NCI-H128 (cell line): ENCODE results near the gene UBE4A.

Source experiments
- DNase-seq: peaks from one replicate; lab custom pipeline; 2025; ENCODE audit not compliant: unreplicated experiment; lab: John Stamatoyannopoulos, UW

UBE4A gene

DNA sequence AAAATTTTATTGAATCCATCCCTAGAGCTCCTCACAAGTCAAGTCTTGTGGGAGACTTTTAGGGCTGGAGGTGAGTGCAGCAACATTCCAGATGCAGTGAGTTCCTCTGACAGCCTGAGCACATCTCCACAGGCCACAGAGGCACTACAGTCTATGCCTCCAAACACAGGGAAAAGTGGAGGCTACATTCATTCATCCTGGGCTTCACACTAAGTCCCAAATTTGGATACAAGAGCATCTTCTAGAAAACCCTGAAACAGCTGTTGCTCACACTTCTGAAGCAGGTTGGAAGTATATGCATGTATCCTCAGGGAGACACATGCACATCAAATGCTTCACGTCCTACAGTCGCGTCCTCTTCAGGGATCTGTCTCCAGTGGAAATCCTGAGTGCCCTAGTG, 18.1 kb upstream of the UBE4A start:
- no peak for DNase-seq

DNA sequence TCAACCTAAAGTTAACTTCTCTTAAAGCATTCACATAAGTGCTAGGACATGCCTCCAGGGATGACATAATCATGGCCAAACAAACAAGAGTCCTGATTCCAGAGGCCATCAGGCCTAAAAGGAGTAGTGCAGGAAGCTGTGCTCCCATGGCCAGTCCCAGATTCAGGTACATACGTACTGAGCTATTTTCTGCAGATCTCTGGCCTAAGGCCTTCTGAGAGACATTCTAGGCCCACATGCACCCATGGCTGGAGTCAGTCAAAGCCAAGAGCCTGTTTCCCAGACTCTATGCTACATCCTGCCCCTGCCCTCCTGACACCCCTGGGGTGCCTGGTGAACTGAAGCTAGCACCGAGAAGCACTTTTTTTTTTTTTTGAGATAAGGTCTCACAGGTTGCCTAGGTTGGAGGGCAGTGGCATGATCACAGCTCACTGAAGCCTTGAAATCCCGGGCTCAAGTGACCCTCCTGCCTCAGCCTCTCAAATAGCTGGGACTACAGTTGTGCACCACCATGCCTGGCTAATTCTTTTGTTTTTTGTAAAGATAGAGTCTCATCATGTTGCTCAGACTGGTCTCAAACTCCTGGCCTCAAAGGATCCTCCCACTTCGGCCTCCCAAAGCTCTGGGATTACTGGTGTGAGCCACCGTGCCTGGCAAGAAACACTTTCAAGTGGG, 17.4 kb upstream of the UBE4A start:
- no peak for DNase-seq

DNA sequence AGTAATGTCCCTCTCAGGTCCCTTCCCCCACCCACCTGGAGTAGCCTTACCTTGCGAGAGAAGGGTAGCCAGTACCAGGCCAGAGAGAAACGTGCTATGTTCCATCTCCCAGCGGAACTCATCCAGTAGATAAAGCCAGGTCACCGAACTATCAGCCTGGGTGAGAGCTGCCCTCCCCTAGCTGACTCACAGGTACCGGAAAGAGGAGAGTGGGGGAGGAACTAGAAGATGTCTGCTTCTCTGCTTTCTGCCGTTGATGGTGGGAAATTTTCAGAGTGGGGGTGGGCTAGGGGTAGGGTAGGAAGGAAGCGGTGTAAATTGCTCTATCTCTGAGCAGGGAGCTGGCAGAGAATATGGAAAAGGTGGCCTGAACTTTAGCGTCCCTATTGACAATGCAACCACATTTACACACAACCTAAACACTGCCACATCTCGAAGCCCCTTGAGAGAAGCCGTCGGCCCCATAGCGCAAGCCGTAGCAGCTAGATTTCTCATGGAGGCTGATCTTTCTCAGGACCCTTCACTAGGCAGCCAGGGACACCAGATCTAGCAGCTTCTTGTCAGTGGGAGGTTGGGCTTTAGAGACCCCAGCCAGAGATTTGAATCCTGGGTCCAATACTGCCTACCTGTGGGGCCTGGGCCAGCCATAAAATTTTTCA, 16.8 kb upstream of the UBE4A start, which contains the start of gene CD3D:
Gene CD3D, minus strand, starts transcription at position 203 of the 659 bp plus-strand sequence. Its CDS starts 98 bp downstream, at position 105.
- DNase-seq: no peak

DNA sequence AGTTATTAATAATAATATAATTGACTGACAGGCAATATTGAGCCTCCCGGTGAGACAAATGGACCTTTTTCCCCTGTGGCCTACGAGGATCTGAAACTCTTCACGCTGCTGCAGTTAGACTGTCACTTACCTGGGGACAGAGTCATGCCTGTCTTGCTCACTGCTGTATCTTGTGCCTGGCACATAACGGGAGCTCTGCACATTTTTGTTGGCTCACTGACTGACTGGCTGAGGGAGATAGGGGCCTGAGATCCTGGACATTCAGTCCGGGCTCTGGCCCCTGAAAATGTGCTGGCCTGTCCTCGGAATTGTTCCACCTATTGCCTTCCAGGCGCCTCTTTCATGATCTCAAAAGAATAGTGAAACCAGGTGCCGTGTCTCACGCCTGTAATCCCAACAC, 16.2 kb upstream of the UBE4A start:
- no peak for DNase-seq

DNA sequence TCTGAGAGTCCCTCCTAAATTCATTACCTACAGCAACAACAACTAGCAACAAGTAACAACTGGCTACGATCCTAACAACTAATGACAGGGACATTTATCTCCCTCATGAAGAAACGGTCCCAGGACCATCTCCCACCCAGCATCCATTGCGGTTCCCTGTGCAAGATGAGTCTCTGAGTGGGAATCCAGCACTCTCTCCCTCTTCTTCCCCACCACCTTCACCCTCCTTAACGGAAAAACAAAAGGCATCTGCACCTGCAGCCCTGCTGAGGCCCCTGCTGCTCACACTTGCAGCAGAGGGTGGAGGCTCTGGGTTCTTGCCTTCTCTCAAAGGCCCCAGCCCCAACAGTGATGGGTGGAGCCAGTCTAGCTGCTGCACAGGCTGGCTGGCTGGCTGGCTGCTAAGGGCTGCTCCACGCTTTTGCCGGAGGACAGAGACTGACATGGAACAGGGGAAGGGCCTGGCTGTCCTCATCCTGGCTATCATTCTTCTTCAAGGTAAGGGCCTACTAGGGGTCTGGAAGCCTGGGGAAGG, 15.4 kb upstream of the UBE4A start, which contains the start of gene CD3G:
Gene CD3G, plus strand, starts transcription at position 364 of the 535 bp plus-strand sequence. Its CDS starts 80 bp downstream, at position 444.
- no peak for DNase-seq

- no peak for DNase-seq
Measured at GRCh38 chr11:118349475-118349874, 9.9 kb upstream of the UBE4A start.

GRCh38 chr11:118353084-118353710, 6.2 kb upstream of the UBE4A start:
- no peak for DNase-seq

DNA sequence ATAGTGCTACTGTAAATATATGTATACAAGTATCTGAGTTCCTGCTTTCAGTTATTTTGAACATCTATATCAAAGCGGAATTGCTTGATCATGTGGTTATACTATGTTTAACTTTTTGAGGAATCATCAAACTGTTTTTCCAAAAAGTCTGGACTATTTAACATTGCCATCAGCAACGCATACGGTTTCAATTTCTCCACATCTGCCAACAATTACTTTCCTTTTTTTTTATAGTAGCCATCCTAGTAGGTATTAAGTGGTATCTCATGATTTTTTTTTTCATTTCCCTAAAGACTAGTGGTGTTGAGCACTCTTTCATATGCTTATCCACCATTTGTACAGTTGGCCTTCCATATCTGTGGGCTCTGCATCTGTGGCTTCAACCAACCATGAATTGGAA, 1.3 kb upstream of the UBE4A start:
- DNase-seq: no peak

GRCh38 chr11:118364956-118365615, 5.7 kb downstream of the UBE4A start:
- no peak for DNase-seq

GRCh38 chr11:118366287-118366686, 6.9 kb downstream of the UBE4A start:
- DNase-seq: no peak

- DNase-seq: no peak
Measured at GRCh38 chr11:118370774-118371173, 11.4 kb downstream of the UBE4A start.

- no peak for DNase-seq
Measured at GRCh38 chr11:118373263-118373662, 13.9 kb downstream of the UBE4A start.

GRCh38 chr11:118373871-118374270, 14.5 kb downstream of the UBE4A start:
- DNase-seq: no peak

DNA sequence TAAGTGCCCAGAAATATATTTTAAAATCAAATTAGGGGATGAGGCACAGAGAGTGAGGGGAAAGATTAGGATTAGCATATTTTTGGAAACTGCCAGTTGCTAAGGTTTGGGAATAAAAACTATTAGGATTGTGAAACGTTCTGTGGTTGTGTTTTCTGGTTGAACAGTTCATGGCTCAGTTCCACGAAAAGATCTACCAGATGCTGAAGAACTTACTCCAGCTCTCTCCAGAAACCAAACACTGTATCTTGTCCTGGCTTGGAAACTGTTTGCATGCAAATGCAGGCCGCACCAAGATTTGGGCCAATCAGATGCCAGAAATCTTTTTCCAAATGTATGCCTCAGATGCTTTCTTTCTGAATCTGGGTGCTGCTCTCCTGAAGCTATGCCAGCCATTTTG, 15.3 kb downstream of the UBE4A start:
- DNase-seq: no peak

DNA sequence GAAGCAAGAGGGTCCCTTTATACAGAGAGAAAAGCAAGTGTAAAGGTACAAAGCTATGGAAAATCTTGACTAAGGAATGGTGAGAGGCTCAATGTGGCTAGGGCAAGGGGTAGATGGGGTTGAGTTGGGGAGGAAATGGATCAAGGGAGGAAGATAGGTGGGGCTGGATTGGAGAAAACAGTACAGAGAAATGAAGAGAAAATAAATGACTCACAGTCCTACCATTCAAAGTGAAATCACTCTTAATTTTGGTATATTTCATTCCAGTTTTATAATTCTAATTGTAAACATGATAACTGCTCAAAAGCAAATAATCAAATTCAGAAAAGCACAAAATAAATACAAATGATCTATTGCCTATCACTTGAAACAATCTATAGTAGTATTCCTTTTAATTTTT, 16.6 kb downstream of the UBE4A start:
- no peak for DNase-seq

GRCh38 chr11:118379497-118379896, 20.1 kb downstream of the UBE4A start:
- no peak for DNase-seq

GRCh38 chr11:118380571-118380970, 21.2 kb downstream of the UBE4A start:
- DNase-seq: no peak

- no peak for DNase-seq
Measured at GRCh38 chr11:118382954-118383353, 23.6 kb downstream of the UBE4A start.

DNA sequence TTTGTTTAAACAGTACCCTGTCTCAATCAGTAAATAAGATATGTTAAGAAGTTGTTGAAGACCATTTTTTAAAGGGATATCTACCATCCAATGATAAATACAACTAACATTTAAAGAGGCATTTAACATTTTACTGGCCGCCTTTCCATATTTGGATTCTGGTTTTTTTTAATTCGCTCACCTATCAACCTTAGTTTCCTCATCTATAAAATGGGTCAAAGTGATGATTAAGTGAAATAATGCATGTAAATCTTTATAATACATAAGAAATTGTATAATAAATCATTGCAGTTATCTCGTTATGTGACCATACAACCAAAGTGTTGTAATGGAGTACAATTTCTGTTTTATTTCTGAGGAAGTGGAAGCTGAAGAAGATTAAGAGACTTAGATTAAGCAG, 24.3 kb downstream of the UBE4A start:
- no peak for DNase-seq

- no peak for DNase-seq
Measured at GRCh38 chr11:118396097-118396501, 36.7 kb downstream of the UBE4A start.

DNA sequence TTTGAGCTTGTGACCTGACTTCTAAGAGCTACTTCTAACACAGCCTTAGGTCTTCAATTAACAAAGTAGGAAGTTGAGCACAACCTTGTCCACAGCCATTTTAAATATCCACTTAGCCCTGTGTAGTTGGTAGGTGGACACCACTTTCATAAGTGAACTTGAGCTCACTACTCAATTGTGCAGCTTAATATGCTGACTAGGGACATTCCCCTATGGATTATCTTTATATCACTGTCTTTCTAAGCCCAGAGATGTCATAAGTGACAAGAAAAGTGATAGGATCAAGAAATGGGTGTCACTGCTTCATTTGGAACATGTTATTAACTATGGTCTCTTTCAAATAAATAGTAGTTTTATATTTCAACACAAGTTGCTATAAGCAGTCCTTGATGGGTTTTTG, 38.0 kb downstream of the UBE4A start:
- no peak for DNase-seq
